ENCODE results near the gene BCL2A1.
"Not testable (repeated sequence)": the region's sequence is repeated elsewhere in the genome, so short reads cannot be mapped to it uniquely, and the experiment has no call there.

Gene BCL2A1

DNA sequence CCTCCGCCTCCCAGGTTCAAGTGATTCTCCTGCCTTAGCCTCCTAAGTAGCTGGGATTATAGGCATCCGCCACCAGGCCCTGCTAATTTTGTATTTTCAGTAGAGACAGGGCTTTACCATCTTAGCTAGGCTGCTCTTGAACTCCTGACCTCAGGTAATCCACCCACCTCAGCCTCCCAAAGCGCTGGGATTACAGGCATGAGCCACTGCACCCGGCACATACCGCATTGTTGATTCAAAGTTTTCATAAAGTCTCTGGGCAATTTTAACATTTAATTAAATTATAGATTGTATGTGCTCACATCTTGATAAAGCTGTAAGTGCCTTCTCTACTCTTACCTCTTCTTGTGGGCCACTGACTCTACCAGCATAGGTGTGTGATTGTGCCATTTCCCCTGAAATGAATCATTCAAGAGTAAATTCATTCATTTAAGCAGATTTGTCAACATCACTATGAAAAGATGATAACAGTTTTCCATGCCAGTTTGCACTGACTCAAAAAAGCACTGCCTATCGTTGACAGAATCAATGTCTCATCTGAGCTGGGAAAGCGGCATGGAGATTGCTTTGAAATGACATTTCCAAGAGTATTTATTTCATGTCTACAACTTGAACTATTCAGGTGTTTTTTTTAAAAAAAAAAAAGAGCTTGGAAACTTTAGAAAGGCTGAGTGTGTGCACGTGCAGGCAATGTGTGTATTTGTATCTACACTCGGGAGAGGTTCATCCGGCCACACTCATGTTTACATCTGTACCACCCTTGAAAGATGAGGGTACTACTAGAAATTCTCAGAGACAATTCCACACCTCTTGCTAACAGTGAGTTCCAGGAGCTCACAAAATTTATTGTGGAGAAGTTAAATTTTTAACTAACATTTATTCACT is 3.5 kb downstream of the BCL2A1 start:
- no peaks in the 10 kb centered on the region for H3K79me1 ChIP-seq (ENCODE audit: low read length)
- H3K79me2 ChIP-seq (ENCODE audit: control insufficient read depth, insufficient read depth, low read length), result no peaks in the 10 kb centered on the region
- no peak overlapping the region for H3K4me3 ChIP-seq (ENCODE audit: low read length)
- no peaks in the 10 kb centered on the region for H3K27me3 ChIP-seq (ENCODE audit: insufficient read depth, low read length, poor library complexity)
- H3K18ac ChIP-seq (ENCODE audit: low read length), result no peak overlapping the region
- H3K56ac ChIP-seq (ENCODE audit: low read length), result no peak overlapping the region
- H3K9ac ChIP-seq (ENCODE audit: low read length), result no peak overlapping the region
- H2BK15ac ChIP-seq (replicated peaks; ENCODE audit: low read depth), result no peak overlapping the region
- no peak overlapping the region for H4K8ac ChIP-seq (ENCODE audit: low read depth, low read length)
- no peak overlapping the region for H4K5ac ChIP-seq (ENCODE audit: low read length)
- H3K27ac ChIP-seq (ENCODE audit: low read depth, low read length), result no peak overlapping the region
- H2AK5ac ChIP-seq (ENCODE audit: low read length), result no peak overlapping the region
- H3K4ac ChIP-seq (ENCODE audit: low read depth, low read length), result no peak overlapping the region
- no peak overlapping the region for H3K4me2 ChIP-seq (ENCODE audit: low read length)
- no peaks in the 10 kb centered on the region for H3K36me3 ChIP-seq (ENCODE audit: control insufficient read depth, insufficient read depth, low read length)
- H3K23ac ChIP-seq (ENCODE audit: low read length), result no peak overlapping the region
- no peak for DNase-seq
- H2BK120ac ChIP-seq (ENCODE audit: low read depth, low read length), result no peak overlapping the region
- no CpG with 5 or more reads among the region's 10 CpGs for WGBS (ENCODE audit: extremely low coverage, insufficient coverage, low lambda C conversion rate)
- no peak overlapping the region for H2BK5ac ChIP-seq (ENCODE audit: low read length)
- no peaks in the 10 kb centered on the region for H3K4me1 ChIP-seq (ENCODE audit: control insufficient read depth, low read depth, low read length)

DNA sequence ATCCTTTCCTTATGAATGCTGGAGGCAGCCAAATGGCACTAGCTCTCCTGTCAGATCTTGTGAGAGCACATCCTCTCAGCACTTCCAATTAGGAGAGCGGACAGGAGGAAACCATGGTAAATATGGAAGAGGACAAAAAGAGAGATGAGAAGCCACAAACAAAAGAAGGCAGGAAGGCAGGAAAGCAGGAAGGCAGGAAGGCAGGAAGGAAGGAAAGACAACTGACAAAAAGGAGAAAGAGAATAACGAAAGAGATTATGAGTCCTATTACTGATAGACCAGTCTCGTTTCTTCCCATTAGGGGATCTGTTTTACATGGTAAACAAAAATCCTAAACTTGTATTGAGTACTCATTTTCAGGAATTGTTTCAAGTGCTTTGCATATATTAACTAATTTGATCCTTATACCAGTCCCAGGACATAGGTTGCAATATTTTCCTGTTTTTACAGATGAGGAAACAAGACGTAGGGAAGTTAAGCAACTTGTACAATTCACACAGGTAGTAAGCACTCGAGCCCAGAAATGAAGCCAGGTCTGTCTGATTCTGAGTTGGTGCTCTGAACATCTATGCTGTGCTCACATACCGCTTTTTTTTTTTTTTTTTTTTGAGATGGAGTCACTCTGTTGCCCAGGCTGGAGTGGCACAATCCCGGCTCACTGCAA is 4.2 kb downstream of the BCL2A1 start:
- no CpG with 5 or more reads among the region's 7 CpGs for WGBS (ENCODE audit: extremely low coverage, insufficient coverage, low lambda C conversion rate)
- no peak for DNase-seq
- H3K79me1 ChIP-seq (ENCODE audit: low read length), result no peaks in the 10 kb centered on the region
- no peak overlapping the region for H2BK15ac ChIP-seq (replicated peaks; ENCODE audit: low read depth)
- H3K4me1 ChIP-seq (ENCODE audit: control insufficient read depth, low read depth, low read length), result no peaks in the 10 kb centered on the region
- no peak overlapping the region for H4K8ac ChIP-seq (ENCODE audit: low read depth, low read length)
- H2AK5ac ChIP-seq (ENCODE audit: low read length), result no peak overlapping the region
- no peak overlapping the region for H3K4me3 ChIP-seq (ENCODE audit: low read length)
- H3K56ac ChIP-seq (ENCODE audit: low read length), result no peak overlapping the region
- H3K18ac ChIP-seq (ENCODE audit: low read length), result no peak overlapping the region
- H2BK120ac ChIP-seq (ENCODE audit: low read depth, low read length), result no peak overlapping the region
- H2BK5ac ChIP-seq (ENCODE audit: low read length), result no peak overlapping the region
- no peaks in the 10 kb centered on the region for H3K36me3 ChIP-seq (ENCODE audit: control insufficient read depth, insufficient read depth, low read length)
- H3K23ac ChIP-seq (ENCODE audit: low read length), result no peak overlapping the region
- H3K27ac ChIP-seq (ENCODE audit: low read depth, low read length), result no peak overlapping the region
- H4K5ac ChIP-seq (ENCODE audit: low read length), result no peak overlapping the region
- no peaks in the 10 kb centered on the region for H3K79me2 ChIP-seq (ENCODE audit: control insufficient read depth, insufficient read depth, low read length)
- H3K4ac ChIP-seq (ENCODE audit: low read depth, low read length), result no peak overlapping the region
- H3K9ac ChIP-seq (ENCODE audit: low read length), result no peak overlapping the region
- no peak overlapping the region for H3K4me2 ChIP-seq (ENCODE audit: low read length)
- H3K27me3 ChIP-seq (ENCODE audit: insufficient read depth, low read length, poor library complexity), result no peaks in the 10 kb centered on the region

DNA sequence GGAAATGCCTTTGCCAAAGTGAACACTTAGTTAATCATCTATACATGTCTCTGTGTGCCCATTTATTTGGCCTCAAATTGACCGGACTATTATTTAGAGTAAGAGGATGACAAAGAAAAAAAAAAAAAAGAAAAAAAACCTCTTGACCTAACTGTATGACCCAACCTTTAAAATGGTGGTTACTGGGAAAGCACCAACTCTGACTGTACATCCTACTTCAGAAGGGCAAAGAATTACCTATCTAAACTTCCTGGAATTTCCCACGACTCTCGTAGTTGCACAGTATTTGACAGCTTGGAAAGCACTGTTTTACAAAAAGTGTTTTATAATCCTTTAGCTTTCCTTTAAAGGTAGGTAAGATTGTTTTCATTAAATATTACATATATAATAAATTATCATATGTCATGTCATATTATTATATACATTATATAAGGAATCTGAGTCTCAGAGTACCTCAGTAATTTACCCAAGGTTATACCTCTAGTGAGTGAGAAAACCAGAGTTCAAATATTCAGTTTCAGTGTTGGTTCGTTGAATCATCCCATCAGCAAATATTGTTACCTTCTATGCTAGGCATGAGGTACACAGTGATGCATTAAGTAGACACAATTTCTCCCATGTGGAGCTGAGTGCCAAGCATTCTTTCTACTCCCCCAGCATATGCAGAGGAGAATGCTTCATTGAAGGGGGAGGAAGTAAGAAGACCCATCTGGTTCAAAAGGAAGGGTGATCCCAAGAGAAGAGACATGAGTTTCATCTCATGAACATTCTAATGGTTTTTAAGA is 5.0 kb downstream of the BCL2A1 start:
- Histone ChIP-seq H4K5ac (ENCODE audit: low read length) (no peak overlapping the region), H3K79me2 (ENCODE audit: control insufficient read depth, insufficient read depth, low read length) (no peaks in the 10 kb centered on the region), H2BK120ac (ENCODE audit: low read depth, low read length) (no peak overlapping the region), H2BK15ac (replicated peaks; ENCODE audit: low read depth) (no peak overlapping the region), H2BK5ac (ENCODE audit: low read length) (no peak overlapping the region), H3K4me1 (ENCODE audit: control insufficient read depth, low read depth, low read length) (no peaks in the 10 kb centered on the region), H3K79me1 (ENCODE audit: low read length) (no peaks in the 10 kb centered on the region), H3K4me2 (ENCODE audit: low read length) (no peak overlapping the region), H3K27ac (ENCODE audit: low read depth, low read length) (no peak overlapping the region), H2AK5ac (ENCODE audit: low read length) (no peak overlapping the region), H3K4me3 (ENCODE audit: low read length) (no peak overlapping the region), H4K8ac (ENCODE audit: low read depth, low read length) (no peak overlapping the region), H3K36me3 (ENCODE audit: control insufficient read depth, insufficient read depth, low read length) (no peaks in the 10 kb centered on the region), H3K18ac (ENCODE audit: low read length) (no peak overlapping the region), H3K4ac (ENCODE audit: low read depth, low read length) (no peak overlapping the region), H3K27me3 (ENCODE audit: insufficient read depth, low read length, poor library complexity) (no peaks in the 10 kb centered on the region), H3K56ac (ENCODE audit: low read length) (no peak overlapping the region), H3K23ac (ENCODE audit: low read length) (no peak overlapping the region), H3K9ac (ENCODE audit: low read length) (no peak overlapping the region)
- no CpG with 5 or more reads among the region's 4 CpGs for WGBS (ENCODE audit: extremely low coverage, insufficient coverage, low lambda C conversion rate)
- DNase-seq, result no peak

DNA sequence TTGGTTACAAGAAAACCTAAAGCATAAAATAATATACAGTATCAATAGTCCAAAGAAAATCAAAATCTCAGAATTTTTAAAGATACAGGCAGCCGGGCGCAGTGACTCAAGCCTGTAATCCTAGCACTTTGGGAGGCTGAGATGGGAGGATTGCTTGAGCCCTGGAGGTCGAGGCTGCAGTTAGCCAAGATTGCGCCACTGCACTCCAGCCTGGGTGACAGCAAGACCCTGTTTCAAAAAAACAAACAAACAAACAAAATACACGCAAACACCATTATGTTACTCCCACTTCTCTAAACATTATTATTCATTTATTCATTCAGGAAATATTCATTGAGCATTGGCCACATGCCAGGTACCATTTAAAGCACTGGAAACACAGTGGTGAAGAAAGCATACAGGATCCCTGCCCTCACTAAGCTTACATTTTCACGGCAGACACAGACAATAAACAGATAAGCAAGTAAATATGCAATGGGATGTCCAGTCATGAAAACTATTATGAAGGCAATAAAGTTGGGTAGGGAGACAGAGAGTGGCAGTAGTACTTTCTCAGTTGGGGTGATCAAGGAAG is 6.7 kb downstream of the BCL2A1 start:
- Histone ChIP-seq H2AK5ac (ENCODE audit: low read length) (no peak overlapping the region), H3K27ac (ENCODE audit: low read depth, low read length) (no peak overlapping the region), H3K23ac (ENCODE audit: low read length) (no peak overlapping the region), H3K18ac (ENCODE audit: low read length) (no peak overlapping the region), H4K8ac (ENCODE audit: low read depth, low read length) (no peak overlapping the region), H3K4me1 (ENCODE audit: control insufficient read depth, low read depth, low read length) (no peaks in the 10 kb centered on the region), H3K27me3 (ENCODE audit: insufficient read depth, low read length, poor library complexity) (no peaks in the 10 kb centered on the region), H3K4me2 (ENCODE audit: low read length) (no peak overlapping the region), H3K56ac (ENCODE audit: low read length) (no peak overlapping the region), H3K36me3 (ENCODE audit: control insufficient read depth, insufficient read depth, low read length) (no peaks in the 10 kb centered on the region), H3K9ac (ENCODE audit: low read length) (no peak overlapping the region), H3K79me1 (ENCODE audit: low read length) (no peaks in the 10 kb centered on the region), H3K4me3 (ENCODE audit: low read length) (no peak overlapping the region), H2BK15ac (replicated peaks; ENCODE audit: low read depth) (no peak overlapping the region), H2BK5ac (ENCODE audit: low read length) (no peak overlapping the region), H3K4ac (ENCODE audit: low read depth, low read length) (no peak overlapping the region), H3K79me2 (ENCODE audit: control insufficient read depth, insufficient read depth, low read length) (no peaks in the 10 kb centered on the region), H2BK120ac (ENCODE audit: low read depth, low read length) (no peak overlapping the region), H4K5ac (ENCODE audit: low read length) (no peak overlapping the region)
- WGBS (ENCODE audit: extremely low coverage, insufficient coverage, low lambda C conversion rate), result no CpG with 5 or more reads among the region's 6 CpGs
- no peak for DNase-seq

DNA sequence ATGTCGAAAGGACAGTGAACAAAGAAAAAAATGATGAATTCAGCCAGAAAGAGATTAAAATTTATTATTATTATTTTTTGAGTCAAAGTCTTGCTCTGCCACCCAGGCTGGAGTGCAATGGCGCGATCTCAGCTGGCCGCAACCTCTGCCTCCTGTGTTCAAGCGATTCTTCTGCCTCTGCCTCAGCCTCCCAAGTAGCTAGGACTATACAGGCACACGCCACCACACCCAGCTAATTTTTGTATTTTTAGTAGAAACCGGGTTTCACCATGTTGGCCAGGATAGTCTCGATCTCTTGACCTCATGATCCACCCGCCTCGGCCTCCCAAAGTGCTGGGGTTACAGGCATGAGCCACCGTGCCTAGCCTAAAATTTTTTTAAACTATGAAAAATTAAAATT is 8.1 kb downstream of the BCL2A1 start:
- H3K56ac ChIP-seq (ENCODE audit: low read length); H3K27me3 ChIP-seq (ENCODE audit: insufficient read depth, low read length, poor library complexity); DNase-seq; H3K79me2 ChIP-seq (ENCODE audit: control insufficient read depth, insufficient read depth, low read length); H3K18ac ChIP-seq (ENCODE audit: low read length); H2BK5ac ChIP-seq (ENCODE audit: low read length); H4K5ac ChIP-seq (ENCODE audit: low read length); H4K8ac ChIP-seq (ENCODE audit: low read depth, low read length); H3K4ac ChIP-seq (ENCODE audit: low read depth, low read length); H2AK5ac ChIP-seq (ENCODE audit: low read length); H3K4me3 ChIP-seq (ENCODE audit: low read length); H3K4me1 ChIP-seq (ENCODE audit: control insufficient read depth, low read depth, low read length); H3K4me2 ChIP-seq (ENCODE audit: low read length); H3K36me3 ChIP-seq (ENCODE audit: control insufficient read depth, insufficient read depth, low read length); H2BK15ac ChIP-seq (replicated peaks; ENCODE audit: low read depth); H2BK120ac ChIP-seq (ENCODE audit: low read depth, low read length); H3K79me1 ChIP-seq (ENCODE audit: low read length); H3K27ac ChIP-seq (ENCODE audit: low read depth, low read length); H3K9ac ChIP-seq (ENCODE audit: low read length); H3K23ac ChIP-seq (ENCODE audit: low read length): not testable (repeated sequence)
- WGBS (ENCODE audit: extremely low coverage, insufficient coverage, low lambda C conversion rate), result no CpG with 5 or more reads among the region's 11 CpGs
